CMK (cell line): ENCODE results near the gene MAP7.
"Not testable (repeated sequence)": the region's sequence is repeated elsewhere in the genome, so short reads cannot be mapped to it uniquely, and the experiment has no call there.

Source experiments
- DNase-seq: peaks from one replicate; pipeline ENCODE4 v3.0.0-alpha.2; 2010; ENCODE audit warnings: low read depth

Gene MAP7

DNA sequence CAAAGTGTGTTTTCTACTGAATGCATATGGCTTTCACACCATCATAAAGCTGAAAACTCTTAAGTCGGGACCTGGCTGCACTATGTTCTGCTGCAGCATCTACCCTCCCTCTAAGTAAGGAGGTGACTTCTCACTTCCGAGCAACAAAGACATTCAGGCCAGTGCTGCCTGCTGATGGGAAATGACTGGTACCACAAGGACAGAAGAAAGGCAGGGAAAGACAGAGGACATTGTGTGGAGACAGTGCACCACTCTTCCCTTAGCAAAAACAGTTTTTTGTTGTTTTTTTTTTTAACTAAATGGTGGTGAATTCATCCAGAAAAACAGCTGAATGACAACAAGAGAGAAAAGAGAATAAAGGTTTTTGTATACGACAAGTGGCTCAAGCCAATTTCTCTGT is 81.5 kb downstream of the MAP7 start:
- DNase-seq, result no peak

DNA sequence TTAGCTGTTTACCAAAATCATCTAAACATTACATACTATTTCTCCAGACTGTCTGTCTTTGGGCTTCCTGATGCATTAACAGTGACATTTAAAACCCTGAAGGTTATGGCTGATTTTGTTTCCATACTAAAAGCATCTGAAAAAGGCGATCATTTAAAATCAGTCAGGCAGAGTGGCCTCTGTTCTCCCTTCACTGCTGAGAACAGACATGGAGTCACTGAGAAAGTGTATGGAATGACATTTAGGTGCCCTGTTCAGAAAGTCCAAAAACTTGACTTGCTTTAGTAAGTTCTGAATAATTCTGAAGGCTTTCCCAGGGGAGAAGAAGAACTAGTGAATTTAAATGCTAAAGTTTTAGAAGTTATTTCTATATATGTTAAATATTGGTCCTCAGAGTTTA is 83.0 kb downstream of the MAP7 start:
- no peak for DNase-seq

DNA sequence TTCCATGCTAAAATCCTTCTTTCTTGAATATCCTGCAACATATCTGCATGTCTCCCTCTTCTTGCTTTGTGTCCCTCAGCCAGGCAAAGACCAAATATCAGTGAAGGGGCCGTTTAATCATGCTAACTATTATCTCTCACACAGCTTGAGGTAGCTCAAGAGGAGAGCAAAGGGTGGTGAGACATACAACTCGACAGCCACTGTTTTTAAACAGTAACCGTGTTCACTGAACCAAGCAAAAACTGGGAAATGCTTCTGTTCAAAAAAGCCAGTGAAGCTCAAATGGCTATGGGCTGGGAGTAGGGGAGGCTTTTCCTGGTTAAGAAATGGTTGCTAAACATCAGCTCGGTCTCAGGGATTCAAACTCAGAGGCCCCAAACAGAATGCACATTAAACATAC is 83.4 kb downstream of the MAP7 start:
- no peak for DNase-seq

DNA sequence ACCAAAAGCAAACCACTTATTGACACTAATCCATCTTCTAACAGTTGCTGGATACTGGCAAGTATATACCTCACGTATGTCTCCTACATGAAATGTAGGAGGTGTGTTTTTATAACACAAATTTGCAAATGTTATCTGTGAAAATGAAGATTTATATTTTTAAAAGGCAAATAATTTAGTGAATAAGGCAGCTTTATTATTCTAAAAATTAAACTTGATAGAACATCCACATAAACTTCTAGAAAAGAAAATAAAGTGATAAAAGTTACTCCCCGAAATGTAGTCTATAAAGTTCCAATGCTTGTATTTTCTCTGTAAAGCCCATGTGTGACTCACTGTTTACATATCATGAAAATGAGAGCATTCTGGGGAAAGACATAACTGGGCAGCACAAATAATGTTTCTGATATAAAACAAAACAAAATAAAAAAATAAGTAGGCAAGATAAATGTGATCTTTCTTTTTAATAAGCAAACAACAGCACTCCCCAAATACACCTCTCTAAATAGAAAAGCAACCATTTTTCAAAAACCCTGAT is 84.4 kb downstream of the MAP7 start:
- DNase-seq, result no peak

DNA sequence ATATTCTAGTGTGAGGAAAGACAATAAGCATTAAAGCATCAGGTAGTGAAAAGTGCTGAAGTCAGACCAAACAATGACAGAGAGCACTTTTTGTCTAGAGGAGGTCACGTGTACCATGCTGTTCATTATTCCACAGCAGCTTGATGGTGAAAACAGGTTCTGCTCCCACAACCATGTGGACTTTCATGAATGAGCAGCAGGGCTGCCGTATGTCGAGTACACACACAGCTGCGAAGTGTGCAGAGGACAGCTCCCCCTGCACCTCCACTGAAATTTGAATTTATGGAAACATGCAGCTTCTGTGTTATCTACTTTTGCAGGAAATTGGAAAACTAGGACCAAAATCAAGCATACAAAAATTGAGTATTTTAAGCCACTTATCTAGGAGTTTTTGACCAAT is 85.3 kb downstream of the MAP7 start:
- DNase-seq, result no peak

DNA sequence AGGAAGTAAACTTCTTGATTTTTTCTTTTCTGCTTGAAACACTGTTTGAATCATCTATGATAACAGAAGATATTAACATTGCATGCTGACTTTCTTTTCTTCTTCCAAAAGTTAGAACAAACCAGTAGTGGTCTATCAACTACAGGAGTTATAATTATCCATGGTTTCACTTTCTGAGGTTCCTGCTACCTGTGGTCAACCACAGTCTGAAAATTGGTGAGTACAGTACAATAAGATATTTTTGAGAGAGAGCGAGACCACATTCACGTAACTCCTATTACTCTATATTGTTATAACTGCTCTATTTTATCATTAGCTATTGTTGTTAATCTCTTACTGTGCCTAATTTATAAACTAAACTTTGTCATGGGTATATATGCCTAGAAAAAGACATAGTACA is 86.1 kb downstream of the MAP7 start:
- no peak for DNase-seq

DNA sequence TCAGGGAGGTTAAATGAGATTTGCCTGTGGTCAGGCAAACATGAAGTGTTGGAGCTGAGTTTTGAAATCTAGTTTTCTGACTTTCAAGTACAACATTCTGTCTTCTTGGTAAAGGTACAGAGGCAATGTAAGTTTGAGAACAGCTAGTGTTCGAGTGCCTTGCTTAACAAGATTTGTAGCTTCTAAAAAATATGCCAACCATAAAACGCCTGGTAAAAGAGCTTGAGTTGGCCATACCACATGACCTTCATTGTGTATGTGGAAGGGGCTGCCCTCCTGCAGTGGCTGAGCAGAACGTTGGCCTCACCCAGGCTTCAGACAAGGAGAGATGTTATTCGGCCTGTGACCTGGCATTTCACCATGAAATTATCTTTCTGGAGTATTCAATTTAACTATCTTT is 86.5 kb downstream of the MAP7 start:
- no peak for DNase-seq

DNA sequence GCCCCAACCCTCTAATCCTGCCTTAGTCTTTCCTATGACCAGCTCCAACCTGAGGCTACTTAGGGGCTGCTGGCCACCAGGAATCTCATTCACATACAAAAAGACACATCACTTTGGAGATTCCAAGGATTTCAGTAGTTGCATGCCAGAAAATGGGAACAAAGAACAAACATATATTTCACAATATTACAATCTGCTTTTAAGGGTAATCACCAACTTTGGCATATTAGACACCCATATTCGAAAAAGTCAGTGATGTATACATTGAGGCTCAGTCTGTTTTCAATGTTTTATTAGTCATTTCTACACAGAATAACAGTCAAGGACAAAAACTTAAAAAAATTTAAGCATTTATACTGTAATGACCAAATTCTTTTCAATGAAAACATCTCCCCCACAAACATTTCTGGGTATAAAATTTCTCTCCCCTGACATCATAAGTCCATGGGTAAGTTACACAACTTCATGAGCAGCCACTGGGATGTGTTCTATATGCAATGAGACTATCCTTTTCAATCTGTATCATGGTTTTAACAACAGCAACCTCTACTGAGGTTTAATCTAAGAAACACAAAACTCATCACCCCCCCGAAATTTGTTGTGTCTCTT is 103.5 kb downstream of the MAP7 start:
- no peak for DNase-seq

DNA sequence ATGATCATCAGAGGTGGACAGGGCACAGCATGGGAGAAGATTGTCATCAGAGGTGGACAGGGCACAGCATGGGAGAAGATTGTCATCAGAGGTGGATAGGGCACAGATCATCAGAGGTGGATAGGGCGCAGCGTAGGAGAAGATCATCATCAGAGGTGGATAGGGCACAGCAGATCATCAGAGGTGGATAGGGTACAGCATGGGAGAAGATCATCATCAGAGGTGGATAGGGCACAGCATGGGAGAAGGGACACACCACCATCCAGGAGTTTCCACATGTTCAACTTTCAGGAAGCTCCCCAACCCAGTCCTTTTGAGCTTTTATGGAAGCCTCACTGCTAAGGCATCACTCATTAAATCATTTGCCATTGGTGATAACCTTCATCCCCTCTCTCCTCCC is 104.1 kb downstream of the MAP7 start:
- DNase-seq, result no peak

GRCh38 chr6:136445063-136445462 is 105.2 kb downstream of the MAP7 start:
- no peak for DNase-seq

DNA sequence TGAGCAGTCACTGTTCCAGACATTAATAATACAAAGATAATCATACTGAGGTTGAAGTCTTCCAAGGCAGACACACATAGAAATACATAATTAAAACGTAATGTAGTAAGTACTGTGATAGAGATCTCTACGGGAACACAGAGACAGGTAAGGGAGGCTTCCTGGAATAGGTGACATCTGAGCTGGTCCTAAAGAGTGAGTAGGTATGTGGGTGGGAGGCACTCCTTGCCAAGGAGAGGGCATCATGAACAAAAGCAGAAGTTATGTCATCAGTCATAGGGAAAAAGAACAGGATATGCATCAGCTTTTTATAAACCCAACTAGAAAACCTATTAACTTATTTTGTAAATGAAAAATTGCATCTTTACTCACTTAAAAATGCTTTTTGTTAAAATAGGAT is 110.0 kb downstream of the MAP7 start:
- no peak for DNase-seq

- DNase-seq, result no peak
These were observed 110.6 kb downstream of the MAP7 start for GRCh38 chr6:136439514-136440190.

- no peak for DNase-seq
These were observed 111.8 kb downstream of the MAP7 start for GRCh38 chr6:136438441-136438840.

DNA sequence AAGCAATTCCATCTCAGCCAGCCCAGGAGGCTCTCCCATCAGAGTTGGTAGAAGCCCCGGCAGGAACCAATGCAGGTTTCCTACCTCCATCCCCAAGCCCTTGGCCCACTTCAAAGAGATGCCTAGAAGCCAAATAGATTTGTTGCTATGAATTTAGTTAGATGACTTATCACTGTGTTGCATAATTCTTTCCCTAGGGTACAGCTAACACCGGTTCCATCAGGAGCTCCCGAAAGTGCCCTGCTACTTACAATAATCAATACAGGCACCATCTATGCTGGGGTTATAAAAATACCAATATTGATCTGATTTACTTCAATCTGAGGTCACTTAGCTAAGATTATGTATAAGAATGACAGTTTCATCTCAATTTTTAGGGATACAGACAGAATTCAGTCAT is 113.0 kb downstream of the MAP7 start:
- DNase-seq, result no peak

- DNase-seq, result no peak
These were observed 115.1 kb downstream of the MAP7 start for GRCh38 chr6:136435101-136435500.

DNA sequence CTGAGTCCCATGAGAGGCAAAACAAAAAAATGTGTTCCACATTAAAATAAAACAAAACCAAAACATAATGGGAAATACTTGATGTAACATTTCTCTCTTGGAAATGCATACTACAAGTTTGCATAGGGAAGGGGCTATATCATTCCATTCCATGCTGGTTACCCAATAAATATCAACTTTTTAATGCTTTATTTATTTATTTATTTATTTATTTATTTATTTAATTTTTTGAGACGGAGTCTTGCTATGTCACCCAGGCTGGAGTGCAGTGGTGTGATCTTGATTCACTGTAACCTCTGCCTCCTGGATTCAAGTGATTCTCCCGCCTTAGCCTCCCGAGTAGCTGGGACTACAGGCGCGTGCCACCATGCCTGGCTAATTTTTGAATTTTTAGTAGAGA is 118.9 kb downstream of the MAP7 start:
- not testable (repeated sequence) for DNase-seq

- DNase-seq, result no peak
These were observed 120.8 kb downstream of the MAP7 start for GRCh38 chr6:136429264-136430065.

DNA sequence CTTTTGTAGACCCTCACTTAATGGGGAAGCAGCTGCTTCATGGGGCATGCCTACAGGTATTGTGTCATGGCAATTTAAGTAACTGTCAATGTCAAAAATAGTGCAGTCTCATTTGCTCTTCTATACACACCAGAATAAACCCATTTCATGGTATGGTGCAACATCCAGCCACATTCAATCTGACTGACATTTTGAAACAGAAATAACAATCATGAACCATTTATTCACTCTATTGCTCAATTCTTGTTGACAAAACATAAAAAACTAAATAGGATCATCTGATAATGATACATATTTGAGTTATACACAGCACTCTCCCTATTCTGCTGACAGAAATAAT is 122.9 kb downstream of the MAP7 start:
- no peak for DNase-seq

DNA sequence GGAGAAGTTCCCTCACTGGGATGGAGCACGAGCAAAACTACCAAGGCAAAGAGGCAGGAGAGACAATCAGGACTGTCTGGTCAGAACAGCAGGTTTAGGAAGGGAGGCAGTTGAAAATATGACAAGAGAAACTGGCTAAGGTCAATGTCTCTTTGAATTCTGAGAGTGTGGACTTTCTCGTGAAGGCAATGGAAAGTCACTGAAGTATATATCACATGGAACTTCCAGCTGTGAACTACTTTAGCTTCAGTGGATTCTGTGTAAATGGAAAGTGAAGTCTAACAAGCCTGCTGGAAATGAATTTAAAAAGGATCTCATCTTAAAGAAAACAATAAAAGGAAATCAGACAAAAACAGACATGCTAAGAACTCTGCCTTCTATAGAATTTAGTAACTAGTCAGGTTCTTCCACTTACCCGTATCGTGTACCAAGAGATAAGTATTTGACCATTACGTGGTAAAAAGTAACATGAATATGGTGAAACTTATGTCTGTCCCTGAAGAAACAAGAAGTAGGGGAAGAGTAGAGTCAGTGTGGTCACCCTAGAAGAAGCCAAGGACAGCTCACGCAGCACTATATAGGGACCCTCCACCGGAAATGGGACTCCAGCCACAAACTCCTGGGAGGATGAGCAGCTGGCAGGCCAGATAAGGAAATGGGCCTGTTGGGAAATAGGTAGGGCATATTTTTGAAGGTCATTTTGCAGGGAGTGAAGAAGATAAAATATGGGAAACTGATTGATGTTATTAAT is 123.4 kb downstream of the MAP7 start:
- DNase-seq, result peak; percentile 26

DNA sequence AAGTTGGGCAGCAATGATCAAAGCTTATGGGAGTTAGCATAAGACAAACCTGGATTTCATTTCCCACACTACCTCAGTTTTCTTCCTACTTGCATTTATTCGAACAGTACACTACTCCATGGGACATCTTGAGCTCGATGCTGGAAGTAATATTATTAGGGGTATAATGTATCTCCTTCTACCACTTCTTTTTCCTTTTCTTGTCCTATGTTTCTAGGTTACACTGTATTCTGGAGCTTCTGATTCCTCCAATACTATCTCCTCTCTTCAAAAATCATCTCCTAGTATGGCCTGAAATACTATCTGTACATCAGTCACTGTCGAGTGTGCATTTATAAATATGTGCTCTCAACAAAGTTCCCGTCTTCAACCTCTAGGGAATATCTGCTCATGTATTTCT is 124.4 kb downstream of the MAP7 start:
- DNase-seq, result no peak

DNA sequence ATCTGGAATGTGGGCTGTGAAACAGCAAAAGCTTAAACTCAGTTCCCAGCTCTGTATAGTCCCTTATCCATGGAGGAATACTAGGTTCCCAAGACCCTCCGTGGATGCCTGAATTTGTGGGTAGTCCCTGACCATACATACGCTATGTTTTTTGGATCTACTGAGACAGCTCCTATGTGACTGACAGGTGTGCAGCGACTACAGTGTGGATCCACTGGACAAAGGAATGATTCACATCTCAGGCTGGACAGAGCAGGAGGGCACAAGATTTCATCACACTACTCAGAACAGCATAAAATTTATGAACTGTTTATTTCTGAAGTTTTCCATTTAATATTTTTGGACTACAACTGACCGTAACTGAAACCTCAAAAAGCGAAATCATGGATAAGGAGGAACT is 125.3 kb downstream of the MAP7 start:
- no peak for DNase-seq

- no peak for DNase-seq
These were observed 125.8 kb downstream of the MAP7 start for GRCh38 chr6:136424450-136424849.
